ENCODE results near the gene NR2C2. TPM values are rescaled to one million over a fixed set of nuclear protein-coding genes. Genes with fewer than 3 reads are reported as not detected.

The NR2C2 gene
- total RNA-seq, 1 experiment from 2014 or later, result 38.5 TPM

DNA sequence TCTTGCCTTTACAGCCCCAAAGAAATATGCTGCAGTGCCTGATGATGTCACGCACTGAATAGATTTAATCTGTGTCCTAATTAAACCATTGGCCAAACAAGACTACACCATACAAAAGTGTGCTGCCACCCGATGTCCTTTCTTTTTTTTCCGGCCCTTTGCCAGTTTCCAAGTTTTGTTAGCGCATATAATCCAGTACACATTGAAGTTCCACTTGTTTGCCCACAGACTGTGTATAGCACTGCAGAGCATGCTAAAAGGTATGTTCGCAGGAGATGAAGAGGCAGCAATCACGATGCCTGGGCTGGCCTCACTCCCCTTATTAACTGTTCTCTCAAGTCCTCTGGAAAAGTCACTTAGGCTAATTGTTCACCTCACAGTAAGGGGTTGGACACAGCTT is 90.9 kb downstream of the NR2C2 start:
- Histone ChIP-seq H3K79me1 (ENCODE audit: insufficient read depth, low read depth, low read length, poor library complexity, severe bottlenecking) (no peaks in the 10 kb centered on the region), H3K4me1 (ENCODE audit: insufficient read depth, low read length) (no peaks in the 10 kb centered on the region), H3K4ac (ENCODE audit: low read depth, low read length) (no peak overlapping the region), H3K27ac (ENCODE audit: insufficient read length, low read depth, low read length) (no peak overlapping the region), H2AFZ (ENCODE audit: low read length) (no peak overlapping the region), H3K14ac (ENCODE audit: insufficient read depth, low read length) (no peak overlapping the region), H2BK20ac (ENCODE audit: low read depth, low read length, poor library complexity, severe bottlenecking) (no peak overlapping the region), H2BK15ac (ENCODE audit: low read depth, low read length) (no peak overlapping the region), H4K5ac (ENCODE audit: insufficient read length, low read depth, low read length) (no peak overlapping the region), H3K56ac (ENCODE audit: insufficient read length, low read depth, low read length) (no peak overlapping the region), H4K20me1 (ENCODE audit: control insufficient read depth, insufficient read depth, insufficient read length) (no peaks in the 10 kb centered on the region), H3K9ac (ENCODE audit: extremely low read depth, insufficient read length, low read length) (no peak overlapping the region), H2BK120ac (ENCODE audit: low read depth, low read length, poor library complexity, severe bottlenecking) (no peak overlapping the region), H3K18ac (ENCODE audit: insufficient read length, low read depth, low read length) (no peak overlapping the region), H3K79me2 (ENCODE audit: insufficient read depth, low read length) (no peaks in the 10 kb centered on the region), H3T11ph (ENCODE audit: low read length) (no peak overlapping the region), H2BK5ac (ENCODE audit: insufficient read length, low read length) (no peak overlapping the region), H3K4me2 (ENCODE audit: insufficient read depth, insufficient read length, low read length) (no peak overlapping the region), H3K9me3 (ENCODE audit: control insufficient read depth, low read depth, low read length) (no peaks in the 10 kb centered on the region), H2AK5ac (ENCODE audit: insufficient read length, low read length) (no peak overlapping the region), H4K91ac (ENCODE audit: insufficient read length, low read depth, low read length) (no peak overlapping the region), H3K23ac (ENCODE audit: insufficient read length, low read depth, low read length) (no peak overlapping the region), H4K8ac (replicated peaks; ENCODE audit: insufficient read length, low read depth, low read length) (no peak overlapping the region), H3K27me3 (ENCODE audit: insufficient read depth, low read length) (no peaks in the 10 kb centered on the region), H3K23me2 (ENCODE audit: insufficient read length, low read depth, low read length, poor library complexity, severe bottlenecking) (no peaks in the 10 kb centered on the region), H2BK12ac (ENCODE audit: insufficient read length, low read depth, low read length) (no peak overlapping the region)
- Mint-ChIP-seq H3K4me1 (no peaks in the 10 kb centered on the region), H3K36me3 (ENCODE audit: insufficient read depth in 1 of 3, low read depth in 3 of 3) (peaks cover 27 to 92% (median 80%) of the 10 kb centered on the region in 3 experiments; a peak in 6 of 7 replicates), H3K27ac (peak overlapping the region in 1 of 3 experiments; percentile 43; a peak in 1 of 7 replicates), H3K27me3 (ENCODE audit: low read depth) (no peaks in the 10 kb centered on the region), H3K9me3 (no peaks in the 10 kb centered on the region), H3K4me3 (no peak overlapping the region)
- TF ChIP-seq, protein P1, sequence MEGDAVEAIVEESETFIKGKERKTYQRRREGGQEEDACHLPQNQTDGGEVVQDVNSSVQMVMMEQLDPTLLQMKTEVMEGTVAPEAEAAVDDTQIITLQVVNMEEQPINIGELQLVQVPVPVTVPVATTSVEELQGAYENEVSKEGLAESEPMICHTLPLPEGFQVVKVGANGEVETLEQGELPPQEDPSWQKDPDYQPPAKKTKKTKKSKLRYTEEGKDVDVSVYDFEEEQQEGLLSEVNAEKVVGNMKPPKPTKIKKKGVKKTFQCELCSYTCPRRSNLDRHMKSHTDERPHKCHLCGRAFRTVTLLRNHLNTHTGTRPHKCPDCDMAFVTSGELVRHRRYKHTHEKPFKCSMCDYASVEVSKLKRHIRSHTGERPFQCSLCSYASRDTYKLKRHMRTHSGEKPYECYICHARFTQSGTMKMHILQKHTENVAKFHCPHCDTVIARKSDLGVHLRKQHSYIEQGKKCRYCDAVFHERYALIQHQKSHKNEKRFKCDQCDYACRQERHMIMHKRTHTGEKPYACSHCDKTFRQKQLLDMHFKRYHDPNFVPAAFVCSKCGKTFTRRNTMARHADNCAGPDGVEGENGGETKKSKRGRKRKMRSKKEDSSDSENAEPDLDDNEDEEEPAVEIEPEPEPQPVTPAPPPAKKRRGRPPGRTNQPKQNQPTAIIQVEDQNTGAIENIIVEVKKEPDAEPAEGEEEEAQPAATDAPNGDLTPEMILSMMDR (conservative IDR thresholded peaks at IDR 0.05), result no peak
- no peak for DNase-seq
- no CpG with 5 or more reads among the region's 6 CpGs for WGBS (ENCODE audit: extremely low coverage, insufficient read length, low lambda C conversion rate)

Data from H9 (cell line).